Stimulated activated CD8-positive, alpha-beta memory T cell treated with anti-CD3 and anti-CD28 coated beads, Interleukin-7, amount 100 ng/mL, for 1 hour (primary cell): ENCODE data around the gene SPOP.

Experiments
- DNase-seq, 2 donors: peaks; one replicate each; pipeline ENCODE4 v3.0.0-alpha.2; 2020; ENCODE audit warnings: low read depth in 2 of 2

SPOP gene

GRCh38 chr17:49616086-49616485 lies 61.8 kb downstream of the SPOP start:
- DNase-seq = no peak

DNA sequence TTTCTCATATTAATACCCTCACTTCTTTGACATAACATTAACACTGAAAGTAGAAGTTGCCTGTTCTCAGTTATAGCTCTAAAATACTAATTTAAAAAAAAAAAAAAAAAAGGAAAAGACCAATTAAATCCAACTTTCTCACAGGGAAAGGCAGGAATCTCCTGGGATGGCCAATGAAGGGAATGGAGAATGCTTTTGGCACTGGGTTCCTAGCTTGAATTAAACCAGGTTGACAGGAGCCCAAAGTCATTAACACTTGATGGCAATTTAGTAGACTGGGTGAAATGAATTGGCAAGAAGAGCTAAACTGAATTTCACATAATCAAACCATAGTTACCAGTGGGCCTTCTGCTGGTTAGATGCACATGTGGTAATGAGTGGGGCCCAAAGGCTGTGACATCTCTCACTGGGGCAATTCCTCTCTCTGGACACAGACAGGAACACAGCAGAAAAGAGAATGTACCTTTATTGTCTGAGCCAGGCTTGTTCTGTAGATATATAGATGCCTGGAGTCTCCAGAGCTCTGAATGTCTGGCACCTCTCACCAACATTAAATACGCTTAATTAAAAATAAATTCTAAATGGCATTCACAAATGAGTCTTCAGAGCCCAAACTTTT lies 64.6 kb downstream of the SPOP start:
- DNase-seq = no peak

- DNase-seq = no peak
Measured at GRCh38 chr17:49612726-49613125, 65.2 kb downstream of the SPOP start.

GRCh38 chr17:49610883-49611584 lies 66.9 kb downstream of the SPOP start:
- no peak for DNase-seq

- DNase-seq = no peak
Measured at GRCh38 chr17:49604314-49604869, 73.5 kb downstream of the SPOP start.

GRCh38 chr17:49603720-49604119 lies 74.2 kb downstream of the SPOP start:
- DNase-seq = no peak

DNA sequence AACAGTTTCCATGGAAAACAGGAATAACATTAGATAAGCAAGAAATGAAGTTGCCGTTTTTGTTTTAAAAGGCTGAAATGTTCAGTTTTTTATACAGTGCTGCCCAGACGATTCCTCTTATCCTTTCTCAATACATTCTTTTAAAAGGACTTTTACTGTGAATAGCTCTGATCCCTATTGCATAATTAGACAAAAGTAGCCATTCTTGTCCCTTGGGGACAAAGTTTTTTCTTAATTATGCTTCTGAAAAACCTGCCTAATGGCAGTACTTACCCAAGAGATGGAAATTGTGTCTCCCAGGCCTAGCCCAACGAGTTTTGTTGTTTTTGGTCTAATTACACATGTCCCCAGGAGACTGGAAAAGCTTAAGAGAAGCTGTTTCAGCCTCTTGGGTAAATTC lies 74.7 kb downstream of the SPOP start:
- DNase-seq = no peak

DNA sequence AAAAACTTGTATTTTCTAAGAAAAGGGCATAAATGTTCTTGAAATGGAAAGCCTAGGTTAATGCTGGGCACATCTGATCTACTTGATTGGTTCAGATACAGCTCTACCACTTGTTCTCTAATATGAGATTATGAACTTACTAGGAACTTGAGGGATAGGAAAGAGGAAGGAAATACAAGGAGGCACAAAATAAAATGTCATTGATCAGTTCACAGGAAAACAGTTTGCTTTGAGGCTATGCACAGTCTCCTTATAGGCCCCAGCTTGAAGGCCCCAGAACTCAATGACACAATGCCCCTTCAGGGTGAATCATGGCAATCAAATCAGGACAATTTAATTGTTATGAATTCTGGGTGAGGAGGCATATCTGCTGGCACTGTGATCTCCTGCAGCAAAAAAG lies 75.1 kb downstream of the SPOP start:
- no peak for DNase-seq

- no peak for DNase-seq
Measured at GRCh38 chr17:49600949-49601348, 76.9 kb downstream of the SPOP start.

GRCh38 chr17:49598918-49599317 lies 79.0 kb downstream of the SPOP start:
- DNase-seq = no peak

GRCh38 chr17:49597928-49598655 lies 79.8 kb downstream of the SPOP start:
- DNase-seq = no peak

GRCh38 chr17:49597436-49597835 lies 80.5 kb downstream of the SPOP start:
- DNase-seq = no peak

GRCh38 chr17:49596613-49597244 lies 81.2 kb downstream of the SPOP start:
- no peak for DNase-seq

GRCh38 chr17:49595980-49596379 lies 81.9 kb downstream of the SPOP start:
- DNase-seq = no peak

DNA sequence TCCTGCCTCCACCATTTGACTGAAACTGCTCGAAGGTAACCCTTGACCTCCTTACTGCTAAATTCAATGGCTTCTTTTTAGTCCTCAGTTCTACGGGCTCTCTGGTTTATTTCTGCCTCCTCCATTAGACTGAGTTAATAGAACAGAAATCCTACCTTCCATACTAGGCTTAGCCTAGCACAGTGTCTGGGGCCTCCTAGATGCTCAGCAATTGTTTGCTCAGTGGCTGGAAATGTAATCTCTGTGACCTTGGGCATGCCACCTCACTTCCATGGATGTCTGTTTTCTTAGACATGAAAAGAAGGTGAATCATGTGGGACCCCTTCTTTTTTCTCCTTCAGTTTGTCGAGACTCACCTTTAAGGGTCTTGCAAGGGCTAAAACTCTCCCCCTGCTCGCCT lies 82.6 kb downstream of the SPOP start:
- DNase-seq = no peak

DNA sequence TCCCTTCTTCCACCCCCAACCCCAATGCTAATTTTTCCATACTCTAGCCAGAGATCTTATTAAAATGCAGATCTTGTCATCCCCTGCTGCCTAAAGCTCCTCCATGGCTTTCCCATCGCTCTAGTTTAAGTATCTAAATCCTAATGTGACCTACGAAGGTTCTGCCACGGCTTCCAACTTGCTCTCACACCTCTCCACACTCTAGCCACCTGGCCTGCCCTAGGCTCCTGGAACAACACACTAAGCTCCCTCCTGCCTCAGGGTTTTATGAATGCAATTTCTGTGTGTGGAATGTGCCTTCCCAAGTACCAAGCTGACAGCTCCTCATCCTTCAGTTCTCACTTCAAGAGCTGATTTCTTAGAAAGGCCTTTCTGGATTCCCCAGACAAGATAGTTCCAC lies 85.6 kb downstream of the SPOP start:
- DNase-seq = no peak

DNA sequence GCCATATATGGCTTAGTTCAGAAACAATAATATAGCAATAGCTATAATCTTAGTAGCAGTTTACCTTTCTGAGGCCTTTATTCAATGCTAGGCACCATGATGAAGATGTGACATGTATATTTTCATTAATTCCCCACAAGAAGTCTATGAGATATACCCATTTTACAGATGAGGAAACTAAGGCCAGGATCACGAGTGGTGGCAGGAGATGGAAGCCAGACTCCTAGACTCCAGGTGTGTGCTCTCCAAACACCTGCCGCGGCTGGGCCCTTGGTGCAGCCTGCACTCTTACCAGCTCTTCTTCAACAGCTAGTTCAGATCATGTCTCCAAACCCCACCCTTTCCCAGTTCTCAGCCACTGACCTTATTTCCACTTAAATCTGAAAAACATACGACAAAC lies 87.0 kb downstream of the SPOP start:
- no peak for DNase-seq

DNA sequence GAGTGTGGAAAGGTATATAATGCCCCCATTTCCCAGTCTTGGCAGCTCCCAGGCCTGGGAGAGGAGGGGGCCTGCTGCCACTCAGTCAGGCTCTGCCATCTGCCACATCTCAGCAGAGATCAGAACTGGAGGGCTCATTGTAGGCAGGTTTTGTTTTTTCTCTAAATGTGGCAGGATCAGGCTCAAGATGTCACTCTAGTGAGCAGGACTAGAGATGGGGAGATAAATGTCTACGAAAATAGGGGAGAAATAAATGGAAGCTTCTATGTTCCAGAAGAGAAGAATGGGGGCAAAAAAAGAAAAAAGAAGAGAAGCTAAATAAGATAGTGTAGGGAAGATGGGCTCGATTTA lies 88.3 kb downstream of the SPOP start:
- DNase-seq = no peak

DNA sequence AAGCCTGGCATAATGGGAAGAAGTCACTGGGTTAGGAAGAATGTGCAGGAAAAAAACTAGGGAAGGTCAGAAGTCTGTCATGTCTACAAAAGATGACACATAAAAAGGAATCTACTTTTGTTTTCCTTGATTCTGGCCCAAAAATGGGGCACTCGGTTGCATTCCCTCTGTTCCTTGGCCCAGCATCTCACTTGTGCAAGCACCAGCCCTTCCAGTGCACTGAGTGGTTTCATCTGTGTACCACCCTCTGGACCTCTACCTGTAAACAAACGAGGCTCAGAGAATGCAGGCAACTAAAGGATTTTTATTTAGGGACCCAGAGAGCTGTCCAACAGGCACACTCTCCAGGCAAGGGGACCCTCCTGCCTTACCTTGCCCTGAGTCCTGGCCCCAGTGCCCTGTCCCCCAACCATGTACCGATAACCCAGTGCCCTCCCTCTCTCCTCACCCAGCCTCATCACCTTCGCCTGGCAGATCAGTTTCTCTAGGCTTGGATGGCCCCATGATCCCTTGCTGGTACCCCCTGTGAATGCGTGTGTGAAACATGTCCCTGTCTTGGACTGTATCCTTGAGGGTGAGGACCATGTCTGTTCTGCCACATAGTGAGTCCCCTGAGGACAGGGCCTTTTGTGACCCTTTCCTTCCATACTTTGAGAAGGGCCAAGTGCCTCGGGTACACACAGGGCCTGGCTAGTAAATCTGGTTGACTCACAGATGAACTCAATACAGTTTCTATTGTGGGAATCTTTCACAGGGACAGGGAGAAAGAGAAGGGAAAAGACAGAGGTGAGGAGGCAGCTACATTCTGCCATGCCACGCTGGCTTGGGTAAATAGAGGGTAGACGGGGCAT lies 88.9 kb downstream of the SPOP start:
- no peak for DNase-seq

DNA sequence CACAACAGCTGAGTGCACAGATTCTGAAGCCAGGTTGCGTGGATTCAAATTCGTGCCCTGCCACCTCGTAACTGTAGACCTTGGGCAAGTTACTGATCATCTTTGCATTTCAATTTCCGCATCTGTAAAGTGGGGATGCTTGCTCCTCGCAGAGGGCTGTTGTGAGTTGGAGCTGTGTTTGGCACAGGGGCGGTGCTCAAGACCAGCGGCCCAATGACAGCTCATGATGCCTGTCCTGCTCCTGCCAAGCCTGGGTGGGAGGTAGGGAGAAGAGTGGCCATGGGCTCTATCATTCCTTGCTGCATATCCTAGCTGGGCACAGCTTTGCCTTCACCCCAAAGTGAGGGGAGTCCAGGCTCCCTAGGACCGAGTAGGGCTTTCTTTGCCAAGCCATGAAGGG lies 89.6 kb downstream of the SPOP start:
- DNase-seq = no peak

DNA sequence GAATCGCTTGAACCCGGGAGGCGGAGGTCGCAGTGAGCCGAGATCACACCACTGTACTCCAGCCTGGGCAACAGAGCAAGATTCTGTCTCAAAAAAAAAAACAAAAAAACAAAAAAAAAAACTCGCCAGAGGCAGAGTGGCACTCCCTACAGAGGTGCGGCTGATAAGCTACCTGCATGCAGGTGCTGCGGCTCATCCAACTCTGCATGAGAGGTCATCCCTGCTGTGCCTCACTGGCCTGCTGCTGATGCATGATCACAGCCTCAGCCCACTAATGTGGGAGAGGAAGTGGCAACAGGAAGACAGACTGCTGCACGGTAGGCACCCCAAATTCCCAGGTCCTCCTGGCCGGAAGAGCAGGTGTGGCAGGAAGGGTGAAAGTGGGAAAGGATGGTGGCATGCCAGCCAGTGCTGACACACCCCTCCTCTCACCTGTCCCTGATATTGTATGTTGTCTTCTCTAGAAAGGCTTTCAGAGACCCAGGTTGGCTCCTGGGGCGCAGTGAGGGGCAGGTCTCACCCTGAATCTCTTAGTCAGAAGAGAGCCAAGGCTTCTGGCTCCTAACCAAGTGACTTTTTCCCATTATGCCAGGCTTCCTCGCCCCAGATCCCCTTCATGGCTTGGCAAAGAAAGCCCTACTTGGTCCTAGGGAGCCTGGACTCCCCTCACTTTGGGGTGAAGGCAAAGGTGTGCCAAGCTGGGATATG lies 90.4 kb downstream of the SPOP start:
- DNase-seq = no peak
